SK-N-SH (cell line): ENCODE measurements around the gene LRAT. TPM values are rescaled to one million over a fixed set of nuclear protein-coding genes. Genes with fewer than 3 reads are reported as not detected.

ENCODE experiments used
- CTCF ChIA-PET: fragments of 300-600, 350-600 bp; formaldehyde crosslinking; extraction: SDS; loops from one replicate; lab custom pipeline; 2021; lab: Yijun Ruan, JAX
- POLR2A ChIA-PET: fragments of 350-600 bp; sonication (Branson Sonifier 250); formaldehyde crosslinking; extraction: SDS; loops from one replicate; lab custom pipeline; 2020; ENCODE audit warnings: antibody characterized with exemption, inconsistent platforms; lab: Yijun Ruan, JAX
- DNase-seq: peaks from one replicate; pipeline ENCODE4 v3.0.0; 2012
- H2AFZ ChIP-seq: fragments of 200-600 bp; sonication (generic); 2 replicates; pipeline ENCODE4 v1.8.1; 2016; ENCODE audit warnings: antibody characterized with exemption, mild to moderate bottlenecking, low read depth
- H3F3A ChIP-seq: fragments of 200-600 bp; sonication (generic); replicated peaks from 2 replicates; pipeline ENCODE3; 2016; ENCODE audit warnings: antibody characterized with exemption, mild to moderate bottlenecking; ENCODE audit not compliant: insufficient read depth
- H3K27ac ChIP-seq, 2 experiments: fragments of 200-500 bp in 1 of 2; fragments of 200-600 bp in 1 of 2; sonication (Bioruptor generic) in 1 of 2; sonication (generic), shearing (Covaris generic) in 1 of 2; 2 replicates each; pipeline versions ENCODE4 v1.5.1 to v1.6.1; 2014 to 2016; ENCODE audit warnings: low read depth in 2 of 2, inconsistent platforms in 1 of 2, low read length in 1 of 2, mild to moderate bottlenecking in 1 of 2, mixed read lengths in 1 of 2
- H3K27me3 ChIP-seq: fragments of 200-600 bp; sonication (generic), shearing (Covaris generic); 2 replicates; pipeline ENCODE4 v1.6.1; 2016; ENCODE audit warnings: mixed run types; ENCODE audit not compliant: insufficient read depth
- H3K36me3 ChIP-seq, 2 experiments: fragments of 200-500 bp in 1 of 2; fragments of 200-600 bp in 1 of 2; sonication (Bioruptor generic) in 1 of 2; sonication (generic) in 1 of 2; replicated peaks in 1 of 2; 2 replicates each; pipeline versions ENCODE3 to v1.5.1; 2014 to 2016; ENCODE audit warnings: low read length in 1 of 2, mild to moderate bottlenecking in 1 of 2; ENCODE audit not compliant: insufficient read depth in 2 of 2, control insufficient read depth in 1 of 2
- H3K4me1 ChIP-seq, 2 experiments: fragments of 200-500 bp in 1 of 2; fragments of 200-600 bp in 1 of 2; sonication (Bioruptor generic) in 1 of 2; sonication (generic), shearing (Covaris generic) in 1 of 2; 2 replicates each; pipeline versions ENCODE4 v1.5.1 to v1.6.1; 2014 to 2016; ENCODE audit warnings: low read depth in 1 of 2, low read length in 1 of 2, mixed run types in 1 of 2; ENCODE audit not compliant: insufficient read depth in 2 of 2, control insufficient read depth in 1 of 2
- H3K4me2 ChIP-seq: fragments of 200-600 bp; sonication (generic), shearing (Covaris generic); 2 replicates; pipeline ENCODE4 v1.6.1; 2017; ENCODE audit warnings: mixed run types
- H3K4me3 ChIP-seq, 2 experiments: fragments of 200-500 bp in 1 of 2; fragments of 200-600 bp in 1 of 2; sonication (Bioruptor generic) in 1 of 2; sonication (generic), shearing (Covaris generic) in 1 of 2; 2 replicates each; pipeline versions ENCODE4 v1.5.1 to v1.8.1; 2014 to 2016; ENCODE audit warnings: low read depth in 2 of 2, inconsistent platforms in 1 of 2, low read length in 1 of 2, mild to moderate bottlenecking in 1 of 2, mixed read lengths in 1 of 2, moderate library complexity in 1 of 2
- H3K79me2 ChIP-seq: fragments of 200-600 bp; sonication (generic); 2 replicates; pipeline ENCODE4 v1.8.1; 2017; ENCODE audit warnings: mild to moderate bottlenecking; ENCODE audit not compliant: insufficient read depth
- H3K9ac ChIP-seq: fragments of 200-600 bp; sonication (generic); 2 replicates; pipeline ENCODE4 v1.6.1; 2017; ENCODE audit warnings: mixed run types
- H3K9me2 ChIP-seq: fragments of 200-600 bp; sonication (generic); 2 replicates; pipeline ENCODE4 v1.6.1; 2017; ENCODE audit warnings: mixed run types
- H3K9me3 ChIP-seq: fragments of 200-600 bp; sonication (generic); 2 replicates; pipeline ENCODE4 v1.6.1; 2017; ENCODE audit warnings: mixed run types, mild to moderate bottlenecking, moderate library complexity
- H4K20me1 ChIP-seq: fragments of 200-600 bp; sonication (generic); 2 replicates; pipeline ENCODE4 v1.6.1; 2017; ENCODE audit warnings: mild to moderate bottlenecking, mixed run types; ENCODE audit not compliant: insufficient read depth
- CTCF ChIP-seq: fragments of 200-600 bp; sonication (generic); IDR thresholded peaks from 2 replicates; pipeline ENCODE4 v1.6.1; 2017; ENCODE audit warnings: antibody characterized with exemption, mild to moderate bottlenecking, moderate library complexity
- EP300 ChIP-seq, 2 experiments: IDR thresholded peaks; 2 replicates each; pipeline versions ENCODE4 v1.4.0 to v1.6.1; 2012; ENCODE audit warnings: borderline replicate concordance in 1 of 2, low read depth in 1 of 2, low read length in 1 of 2
- EZH2phosphoT487 ChIP-seq: fragments of 200-600 bp; sonication (generic); IDR thresholded peaks from 2 replicates; pipeline ENCODE4 v1.6.1; 2017; ENCODE audit warnings: low read depth, mixed run types, mild to moderate bottlenecking, antibody characterized with exemption, moderate library complexity, borderline replicate concordance
- GABPA ChIP-seq: IDR thresholded peaks from 2 replicates; pipeline ENCODE4 v1.4.0; 2012; ENCODE audit warnings: low read depth, mild to moderate bottlenecking
- JUND ChIP-seq: IDR thresholded peaks from 2 replicates; pipeline ENCODE4 v1.4.0; 2012
- MAX ChIP-seq: IDR thresholded peaks from 2 replicates; pipeline ENCODE4 v1.4.0; 2012; ENCODE audit warnings: low read depth
- NRF1 ChIP-seq: IDR thresholded peaks from 2 replicates; pipeline ENCODE4 v1.6.1; 2012; ENCODE audit warnings: low read depth, mild to moderate bottlenecking, low read length
- RCOR1 ChIP-seq: fragments of 150-350 bp; IDR thresholded peaks from 2 replicates; pipeline ENCODE4 v1.6.1; 2017; ENCODE audit warnings: antibody characterized with exemption, low read length
- REST ChIP-seq: IDR thresholded peaks from 2 replicates; pipeline ENCODE4 v1.6.1; 2012; ENCODE audit warnings: mild to moderate bottlenecking, low read depth, low read length, moderate library complexity
- TAF1 ChIP-seq: IDR thresholded peaks from 2 replicates; pipeline ENCODE4 v1.6.1; 2012; ENCODE audit warnings: low read depth, mild to moderate bottlenecking, low read length, moderate library complexity, borderline replicate concordance
- TEAD4 ChIP-seq: IDR thresholded peaks from 2 replicates; pipeline ENCODE4 v1.4.0; 2012; ENCODE audit warnings: mild to moderate bottlenecking, borderline replicate concordance; ENCODE audit not compliant: insufficient read depth
- WGBS: methylation state at CpG from one replicate; pipeline ENCODE4 v1.1.6; 2017; ENCODE audit warnings: low lambda C conversion rate; 5-methylcytosine and 5-hydroxymethylcytosine counted together
- polyA plus RNA-seq, 3 experiments: library from polyadenylated mRNA; depleted of rRNA; stranded (reverse); fragments of >200 nt; gene quantifications; 2 replicates each; pipeline ENCODE4 v1.2.3, GENCODE V29; 2012
- small RNA-seq, 7 experiments: library from RNA; depleted of rRNA; stranded (forward); fragments of <200 nt; gene quantifications; one replicate each; pipeline ENCODE3, GENCODE V24; 2012

The LRAT gene
- polyA plus RNA-seq, 1 of the 3 experiments (the other 2 are of a cell fraction) = not detected

- TF ChIP-seq REST = no peak
- no peak for TF ChIP-seq TAF1
- TF ChIP-seq TEAD4 = no peak
- no peak for TF ChIP-seq NRF1
- TF ChIP-seq MAX = no peak
- no peak for TF ChIP-seq EP300 (IDR thresholded peaks at IDR 0.05; ENCODE audit: borderline replicate concordance in 1 of 2, low read depth in 1 of 2, low read length in 1 of 2)
- no peak for TF ChIP-seq RCOR1
- no peak for TF ChIP-seq GABPA
- TF ChIP-seq JUND = no peak
Measured at GRCh38 chr4:154781126-154781982, 37.6 kb downstream of the LRAT start, which contains the start of gene RBM46 (continued).

GRCh38 chr4:154781983-154782293, 38.1 kb downstream of the LRAT start:
- no peaks in the 10 kb centered on the region for H3K79me2 ChIP-seq
- no peaks in the 10 kb centered on the region for H3F3A ChIP-seq
- no peaks in the 10 kb centered on the region for H3K9me2 ChIP-seq
- CTCF ChIA-PET = no interaction called here
- TF ChIP-seq EZH2phosphoT487 (no peak), CTCF (no peak)
- no peaks in the 10 kb centered on the region for H3K4me1 ChIP-seq
- H3K36me3 ChIP-seq = no peaks in the 10 kb centered on the region
- H3K27ac ChIP-seq = no peak overlapping the region
- WGBS = 35% methylated on average over 17 of the region's 18 CpGs
- DNase-seq = no peak
- POLR2A ChIA-PET = no interaction called here
- H3K4me3 ChIP-seq = no peak overlapping the region
- H3K9ac ChIP-seq = no peak overlapping the region
- no peaks in the 10 kb centered on the region for H3K9me3 ChIP-seq
- no peak overlapping the region for H2AFZ ChIP-seq
- no peak overlapping the region for H3K4me2 ChIP-seq
- no peaks in the 10 kb centered on the region for H4K20me1 ChIP-seq
- H3K27me3 ChIP-seq = no peaks in the 10 kb centered on the region

Small RNAs within 50 kb of the gene (small RNA-seq; reads per million reads assigned to genes)
- gene NDUFB2P1 = 0 reads per million in 7 experiments
- 0 to 11.3 (median 0) reads per million in 7 experiments for gene RNU2-44P
- 0 reads per million in 7 experiments for gene RNU2-66P

Other genes with a start within 250 kb of the LRAT start
- 64.8 and 84.6 TPM in 2 replicates for gene PLRG1, start 193.6 kb upstream of the LRAT start, polyA plus RNA-seq (2012; rRNA removed)
- gene FGB, start 181.0 kb upstream of the LRAT start, polyA plus RNA-seq (2012; rRNA removed) = not detected in 2 replicates
- gene FGA, start 153.3 kb upstream of the LRAT start, polyA plus RNA-seq (2012; rRNA removed) = not detected in 2 replicates
- gene FGG, start 131.3 kb upstream of the LRAT start, polyA plus RNA-seq (2012; rRNA removed) = not detected in 2 replicates
- not detected in 2 replicates for gene RBM46, start 37.3 kb downstream of the LRAT start, polyA plus RNA-seq (2012; rRNA removed)